GM19025 (cell line): ENCODE measurements around the gene PET117.
"Not testable (repeated sequence)": the region's sequence is repeated elsewhere in the genome, so short reads cannot be mapped to it uniquely, and the experiment has no call there.

Experiments
- ATAC-seq: cut with Tn5 transposase; IDR thresholded peaks from one replicate; pipeline ENCODE4 v1.9.1; 2021; ENCODE audit warnings: mild to moderate bottlenecking, low read depth, moderate library complexity; ENCODE audit not compliant: unreplicated experiment

The PET117 gene

DNA sequence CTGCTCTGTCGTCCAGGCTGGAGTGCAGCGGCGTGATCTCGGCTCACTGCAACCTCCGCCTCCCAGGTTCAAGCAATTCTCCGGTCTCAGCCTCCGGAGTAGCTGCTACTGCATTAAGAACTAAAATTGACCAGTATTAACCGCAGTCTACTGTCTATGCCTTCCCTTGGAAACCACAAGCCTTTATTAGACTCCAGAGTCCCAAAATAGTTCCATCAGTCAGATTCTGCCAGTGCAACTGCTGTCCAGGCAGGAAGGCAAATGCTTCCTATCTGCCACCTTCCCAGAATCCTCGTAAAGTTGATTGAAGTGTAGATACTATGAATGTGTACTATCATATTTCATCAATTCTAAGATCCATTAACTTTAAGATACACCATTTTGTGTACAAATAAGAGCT lies 16.7 kb downstream of the PET117 start:
- ATAC-seq = no peak

DNA sequence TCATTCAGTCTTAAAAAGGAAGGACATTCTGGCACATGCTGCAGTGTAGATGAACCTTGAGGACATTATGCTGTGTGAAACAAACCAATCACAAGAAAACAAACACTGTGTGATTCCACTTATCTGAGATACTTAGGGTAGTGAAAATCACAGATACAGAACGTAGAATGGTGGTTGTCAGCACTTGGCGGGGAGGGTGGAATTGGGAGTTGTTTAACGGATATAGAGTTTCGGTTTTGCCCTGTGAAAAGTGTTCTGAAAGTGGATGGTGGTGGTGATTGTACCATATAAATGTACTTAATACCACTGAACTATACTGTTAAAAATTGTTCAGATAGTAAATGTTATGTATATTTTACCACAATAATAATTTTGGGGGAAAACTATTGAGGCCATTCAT lies 18.4 kb downstream of the PET117 start:
- ATAC-seq = no peak

DNA sequence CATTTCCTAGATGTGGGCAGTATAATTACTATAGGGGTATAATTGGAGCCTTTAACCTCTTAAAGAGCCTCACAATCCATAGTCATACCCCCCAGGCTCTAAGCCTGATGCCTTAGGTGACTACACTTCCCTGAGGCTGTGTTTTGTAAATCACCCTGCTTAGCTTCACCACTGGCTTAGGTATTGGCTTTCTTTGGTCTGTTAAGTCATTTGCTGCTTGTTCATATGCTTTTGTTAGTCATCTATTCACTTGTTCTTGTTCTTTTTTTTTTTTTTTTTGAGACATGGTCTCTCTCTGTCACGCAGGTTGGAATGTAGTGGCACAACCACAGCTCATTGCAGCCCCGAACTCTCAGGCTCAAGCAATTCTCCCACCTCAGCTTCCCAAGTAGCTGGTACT lies 26.7 kb downstream of the PET117 start:
- no peak for ATAC-seq

DNA sequence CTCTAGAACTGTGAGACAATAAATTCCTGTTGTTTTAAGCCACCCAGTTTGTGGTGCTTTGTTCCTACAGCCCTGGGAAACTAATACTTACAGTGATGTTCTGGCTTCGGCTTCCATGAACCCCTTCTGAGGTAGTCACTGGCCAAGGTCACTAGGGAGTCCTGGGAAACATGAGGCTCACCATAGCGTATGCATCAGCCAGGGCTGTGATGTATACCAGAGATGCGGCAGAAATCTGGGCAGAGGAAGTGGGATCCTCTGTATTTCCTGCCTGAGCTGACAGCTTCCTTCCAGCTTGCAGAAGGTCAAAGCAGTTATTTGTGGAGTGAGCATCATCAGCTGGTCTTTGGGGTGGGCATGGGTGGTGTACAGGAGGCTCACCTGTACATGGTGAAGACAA lies 27.9 kb downstream of the PET117 start:
- no peak for ATAC-seq

DNA sequence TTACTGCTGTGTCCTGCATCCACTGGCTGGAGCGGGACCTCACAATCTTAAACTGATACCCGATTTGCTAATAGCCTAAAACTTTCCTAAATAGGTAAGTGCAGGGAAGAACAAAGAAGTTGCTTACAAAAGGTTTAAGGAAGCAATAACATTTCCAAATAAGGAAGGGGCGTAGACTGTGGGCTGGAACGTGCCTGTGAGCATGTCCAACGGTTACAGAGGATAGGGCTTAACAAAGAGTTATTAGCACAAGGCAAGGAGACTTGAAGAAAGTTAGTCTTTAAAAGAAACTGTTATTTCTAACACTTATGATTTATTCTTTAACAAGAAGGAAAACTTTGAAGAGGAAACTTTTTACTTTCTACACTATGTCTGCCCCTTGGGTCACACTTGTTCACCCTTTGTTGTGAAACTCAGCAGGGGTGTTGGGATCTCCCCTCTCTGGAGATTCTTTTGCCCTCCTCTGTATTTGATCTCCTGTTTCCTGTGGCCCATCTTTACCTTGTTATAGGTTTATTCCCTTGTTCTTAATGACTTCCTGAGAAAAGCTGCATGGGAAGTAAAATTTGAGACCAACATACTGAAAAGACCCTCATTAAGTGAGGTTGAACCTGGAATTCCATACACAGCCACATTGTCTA lies 28.7 kb downstream of the PET117 start:
- no peak for ATAC-seq

DNA sequence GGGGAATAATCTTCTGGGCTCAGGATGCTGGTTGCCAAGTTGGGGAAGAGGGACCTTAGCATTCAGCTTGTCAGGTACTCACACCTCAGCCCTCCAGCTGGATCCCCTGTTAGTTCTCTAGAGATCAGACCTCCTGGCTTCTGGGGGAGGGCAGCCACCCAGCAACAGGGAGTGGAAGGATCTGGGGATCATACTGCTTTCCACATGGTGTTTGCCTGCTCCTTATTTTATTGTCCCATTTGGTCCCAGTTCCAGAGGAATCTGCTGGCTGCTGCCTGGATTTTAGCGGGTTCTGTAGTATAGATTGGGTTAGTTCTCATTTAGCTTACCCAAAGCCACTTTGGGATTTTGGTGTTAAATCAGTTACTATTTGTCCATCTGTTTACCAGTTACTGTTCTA lies 29.3 kb downstream of the PET117 start:
- no peak for ATAC-seq

DNA sequence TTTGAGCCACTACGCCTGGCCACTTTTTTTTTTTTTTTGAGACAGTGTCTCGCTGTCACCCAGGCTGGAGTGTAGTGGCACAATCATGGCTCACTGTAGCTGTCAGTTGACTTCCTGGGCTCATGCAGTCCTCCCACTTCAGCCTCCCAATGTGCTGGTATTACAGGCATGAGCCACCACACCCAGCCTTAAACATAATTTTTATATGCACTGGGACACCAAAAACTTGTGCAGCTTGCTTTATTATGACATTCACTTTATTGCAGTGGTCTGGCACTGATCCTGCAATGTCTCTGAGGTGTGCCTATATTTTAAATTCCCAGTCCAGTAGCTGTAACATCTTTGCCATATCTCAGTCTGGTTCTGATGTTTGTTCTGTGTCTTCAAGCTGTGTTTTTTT lies 34.7 kb downstream of the PET117 start:
- ATAC-seq = no peak

DNA sequence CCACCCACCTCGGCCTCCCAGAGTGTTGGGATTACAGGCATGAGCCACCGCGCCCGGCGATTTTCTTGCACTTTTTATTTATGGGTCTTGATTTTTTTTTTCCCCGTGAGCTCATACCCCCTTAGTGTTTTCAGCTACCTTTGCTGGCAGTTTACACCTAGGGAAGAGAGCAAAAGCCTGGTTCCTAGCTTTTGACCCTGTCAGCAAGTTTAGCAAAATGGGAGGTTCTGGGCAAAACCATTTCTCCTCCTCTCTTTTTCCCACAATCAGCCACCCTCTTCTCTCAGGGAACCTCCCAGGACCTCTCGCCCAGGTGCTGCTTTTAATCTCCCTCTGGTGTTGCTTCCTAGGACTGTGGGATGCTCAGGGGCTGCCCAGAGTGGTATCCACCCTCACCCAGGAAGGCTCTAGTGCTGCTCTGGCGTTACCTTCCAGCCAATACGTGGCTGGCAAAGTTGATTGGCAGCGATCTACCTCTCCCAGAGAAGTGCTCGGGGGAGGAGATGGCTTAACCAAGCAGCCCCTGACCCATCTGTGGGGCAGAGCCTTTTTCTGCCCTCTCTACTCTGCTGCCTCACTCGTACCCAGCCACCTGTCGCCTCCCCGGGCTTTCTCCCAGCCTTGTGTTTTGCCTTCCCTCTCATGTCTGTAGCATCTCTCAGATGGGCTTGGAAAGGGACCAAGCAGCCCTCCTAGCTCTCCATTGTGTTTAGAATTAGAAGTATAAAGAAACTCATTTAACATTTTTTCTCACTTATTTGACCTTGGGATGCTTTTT lies 37.4 kb downstream of the PET117 start:
- ATAC-seq = no peak

DNA sequence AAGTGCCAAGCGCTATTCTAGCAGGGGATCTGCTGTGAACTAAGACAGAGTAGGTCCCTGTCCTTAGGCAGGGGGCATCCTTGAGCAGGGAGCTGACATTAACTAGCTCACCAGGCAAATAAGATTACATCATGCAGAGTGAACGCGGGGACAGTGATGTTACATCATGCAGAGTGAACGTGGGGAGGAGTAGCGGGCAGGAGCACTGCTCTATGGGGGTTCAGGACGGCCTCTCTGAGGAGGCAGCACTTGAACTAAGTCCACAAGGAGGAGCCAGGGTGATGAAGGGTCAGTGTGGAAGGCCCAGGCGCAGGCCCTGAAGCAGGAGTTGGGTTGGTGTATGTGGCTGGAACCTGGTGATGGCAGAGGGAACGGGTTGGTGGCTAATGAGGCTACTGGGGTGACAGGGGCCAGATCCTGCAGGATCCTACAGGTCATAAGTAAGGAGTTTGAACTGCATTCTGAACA lies 38.7 kb downstream of the PET117 start:
- no peak for ATAC-seq

DNA sequence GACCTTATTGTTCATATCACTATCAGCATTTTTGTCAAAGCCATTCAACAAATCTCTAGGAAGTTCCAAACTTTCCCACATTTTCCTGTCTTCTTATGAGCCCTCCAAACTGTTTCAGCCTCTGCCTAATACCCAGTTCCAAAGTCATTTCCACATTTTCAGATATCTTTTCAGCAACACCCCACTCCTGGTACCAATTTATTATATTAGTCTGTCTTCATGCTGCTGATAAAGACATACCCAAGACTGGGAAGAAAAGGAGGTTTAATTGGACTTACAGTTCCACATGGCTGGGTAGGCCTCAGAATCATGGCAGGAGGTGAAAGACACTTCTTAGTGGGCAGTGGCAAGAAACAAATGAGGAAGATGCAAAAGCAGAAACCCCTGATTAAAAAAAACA lies 42.7 kb downstream of the PET117 start:
- not testable (repeated sequence) for ATAC-seq

DNA sequence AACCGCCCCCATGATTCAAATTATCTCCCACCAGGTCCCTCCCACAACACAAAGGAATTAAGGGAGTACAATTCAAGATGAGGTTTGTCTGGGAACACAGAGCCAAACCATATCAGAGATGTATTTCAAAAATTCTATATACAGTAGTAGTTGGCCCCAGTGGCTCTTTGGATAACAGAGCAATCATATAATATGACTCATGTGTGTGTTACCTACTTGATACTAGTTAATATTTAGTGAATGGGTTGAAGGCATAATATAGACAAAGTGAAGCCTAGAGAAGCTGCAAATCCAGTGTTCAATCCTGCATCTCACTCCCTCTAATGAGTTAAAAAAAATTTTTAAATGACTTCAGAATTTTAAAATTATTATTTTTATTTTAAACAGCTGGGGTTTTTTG lies 43.2 kb downstream of the PET117 start:
- ATAC-seq = no peak

DNA sequence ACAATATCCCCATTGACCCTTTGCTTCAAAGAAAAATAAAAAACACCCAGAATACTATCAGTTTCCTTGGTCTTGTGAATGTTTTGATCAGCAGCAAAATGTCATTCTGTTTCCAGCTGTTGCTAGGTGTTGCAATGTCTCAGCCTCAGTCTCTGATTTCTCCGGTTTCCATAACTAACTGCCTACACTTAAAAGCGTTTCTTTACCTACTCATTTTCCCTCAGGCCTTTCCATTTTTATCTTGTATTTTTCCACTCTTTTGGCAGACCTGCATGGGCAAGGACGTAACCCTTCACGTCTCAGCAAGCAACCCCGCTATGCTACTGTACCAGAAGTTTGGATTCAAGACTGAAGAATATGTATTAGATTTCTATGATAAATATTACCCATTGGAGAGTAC lies 49.4 kb downstream of the PET117 start:
- no peak for ATAC-seq

DNA sequence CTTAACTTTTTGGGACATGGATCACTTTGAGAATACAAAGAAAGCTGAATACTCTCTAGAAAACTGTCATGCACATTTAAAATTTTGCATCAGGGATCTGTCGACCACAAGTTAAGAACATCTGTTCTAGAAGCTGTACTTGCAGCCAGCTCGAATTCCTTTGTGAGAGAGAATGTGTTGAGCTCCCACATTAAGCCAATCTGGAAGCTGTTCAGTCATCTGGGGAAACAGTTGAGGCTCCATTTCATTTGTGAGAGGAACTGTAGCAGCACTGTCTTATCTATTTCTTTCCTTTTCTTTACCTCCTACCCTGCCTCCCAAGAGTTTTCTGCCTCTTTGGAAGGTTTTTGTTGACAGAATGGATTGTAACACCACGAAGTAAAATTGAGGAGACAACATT lies 50.8 kb downstream of the PET117 start:
- no peak for ATAC-seq

DNA sequence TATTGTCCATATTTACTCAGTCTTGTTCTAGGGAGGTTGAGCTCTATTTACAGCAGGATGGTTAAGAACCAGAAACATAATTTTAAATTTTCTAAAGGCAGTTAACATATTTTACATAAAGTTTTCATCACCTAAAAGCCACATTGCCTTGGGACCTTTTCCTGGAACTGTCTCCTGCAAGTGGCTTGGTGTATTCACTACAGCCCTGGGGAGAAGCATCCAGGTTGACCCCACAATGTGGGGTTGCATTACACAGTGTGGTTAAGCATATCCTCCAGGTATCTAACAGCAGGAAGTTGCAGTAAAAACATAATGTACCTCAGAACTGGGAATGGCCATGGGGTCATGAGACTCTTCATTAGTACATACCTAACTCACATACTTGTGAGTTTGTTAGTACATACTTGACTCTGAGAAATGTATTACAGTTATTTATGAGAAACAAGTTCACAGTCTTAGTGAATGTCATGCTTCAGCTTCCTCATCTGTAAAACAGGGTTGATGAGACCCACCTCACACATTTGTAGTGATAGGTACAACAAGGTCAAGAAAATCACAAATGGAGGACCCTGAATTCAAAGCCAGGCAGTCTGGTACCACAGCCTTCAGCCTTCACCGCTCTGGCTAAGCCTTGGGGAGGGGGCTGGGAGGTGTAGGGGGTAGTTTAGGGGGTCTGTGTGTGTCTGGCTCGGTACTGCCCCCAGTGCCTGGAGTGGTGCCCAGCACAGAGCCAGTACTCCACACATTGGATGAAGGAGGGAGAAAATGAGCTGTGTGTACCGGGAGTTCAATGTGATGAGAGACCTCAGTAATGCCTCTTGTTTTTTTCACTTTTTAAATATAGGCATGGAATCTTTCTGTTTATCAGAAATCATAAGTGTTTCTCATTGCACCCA lies 52.9 kb downstream of the PET117 start:
- no peak for ATAC-seq

DNA sequence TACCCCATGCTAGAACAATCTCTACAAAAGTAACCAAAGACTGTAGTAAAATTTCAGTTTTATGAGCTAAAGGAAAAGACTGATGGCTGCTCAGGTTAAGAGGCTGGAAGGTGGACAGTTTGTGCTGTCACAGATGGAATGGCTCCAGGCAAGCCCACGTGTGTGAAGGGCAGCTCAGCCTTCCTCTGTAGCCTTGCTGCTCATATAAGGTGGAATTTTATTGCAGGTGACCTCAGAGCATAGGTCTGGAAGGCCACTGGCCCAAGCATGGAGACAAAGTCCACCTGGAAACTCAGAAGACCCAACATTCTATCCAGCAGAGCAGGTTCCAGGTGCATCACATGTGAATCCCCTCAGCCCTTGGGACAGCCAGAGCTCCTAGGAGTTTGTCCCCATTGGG lies 53.6 kb downstream of the PET117 start:
- ATAC-seq = no peak
